K562 (cell line): ENCODE measurements around the gene SENP7. TPM values are rescaled to one million over a fixed set of nuclear protein-coding genes. Genes with fewer than 3 reads are reported as not detected.

Experiments used
- ATAC-seq: fragments of 200-7000 bp; cut with Tn5 transposase; 3 replicates; pipeline ENCODE4 v1.9.1; 2020; ENCODE audit warnings: moderate library complexity
- BruUV-seq: library from RNA; stranded (reverse); fragments of 400-500 nt; replicated peaks from 2 replicates; lab custom pipeline; 2021; lab: Mats Ljungman, UMichigan
- CTCF ChIA-PET: fragments of 300-600 bp; formaldehyde crosslinking; extraction: SDS; loops from one replicate; lab custom pipeline; 2021; ENCODE audit warnings: low intra/inter-chr PET ratio; lab: Yijun Ruan, JAX
- POLR2A ChIA-PET: fragments of 300-600, 350-650 bp; sonication (Branson Sonifier 250); formaldehyde crosslinking; extraction: SDS; loops from one replicate; lab custom pipeline; 2021; ENCODE audit warnings: antibody characterized with exemption, inconsistent platforms; lab: Yijun Ruan, JAX
- DNase-seq, 4 experiments: peaks; one replicate each; pipeline versions ENCODE4 v3.0.0 to v3.0.0-alpha.2; 2011 to 2018; ENCODE audit warnings: low spot score in 3 of 4, mixed read lengths in 3 of 4; ENCODE audit errors: extremely low read depth in 1 of 4
- FAIRE-seq: peaks from 2 replicates; lab custom pipeline; 2011; peaks lifted over from hg19 to GRCh38; lab: Jason Lieb, UNC
- H2AFZ ChIP-seq: 2 replicates; pipeline ENCODE4 v1.6.0; 2011; ENCODE audit warnings: low read depth, low read length, control low read depth, inconsistent platforms
- H3K27ac ChIP-seq: fragments of 200-600 bp; 3 replicates; pipeline ENCODE4 v1.8.0; 2011; ENCODE audit warnings: low read depth, mild to moderate bottlenecking, control low read depth, inconsistent platforms, low read length, moderate library complexity, mixed read lengths; ENCODE audit errors: extremely low read depth
- H3K27me3 ChIP-seq, 2 experiments: fragments of 300-600 bp in 1 of 2; 2 replicates in 1 of 2; 3 replicates in 1 of 2; pipeline versions ENCODE4 v1.6.0 to v1.8.0; 2011; ENCODE audit warnings: inconsistent platforms in 2 of 2, low read length in 2 of 2, mild to moderate bottlenecking in 1 of 2, mixed read lengths in 1 of 2, moderate library complexity in 1 of 2; ENCODE audit not compliant: control insufficient read depth in 2 of 2, insufficient read depth in 2 of 2
- H3K36me3 ChIP-seq: fragments of 300-600 bp; 3 replicates; pipeline ENCODE4 v1.8.0; 2011; ENCODE audit warnings: mild to moderate bottlenecking, low read length, inconsistent platforms; ENCODE audit not compliant: control insufficient read depth, insufficient read depth
- H3K4me1 ChIP-seq, 2 experiments: fragments of 200-600 bp in 1 of 2; replicated peaks in 1 of 2; 2 replicates in 1 of 2; 3 replicates in 1 of 2; pipeline versions ENCODE4 v1.5.1 to v1.8.0; 2011; ENCODE audit warnings: inconsistent platforms in 2 of 2, low read length in 2 of 2, mild to moderate bottlenecking in 1 of 2, mixed read lengths in 1 of 2, moderate library complexity in 1 of 2; ENCODE audit not compliant: control insufficient read depth in 2 of 2, insufficient read depth in 2 of 2
- H3K4me2 ChIP-seq: 2 replicates; pipeline ENCODE4 v1.6.1; 2011; ENCODE audit warnings: low read length, control low read depth, inconsistent platforms, mixed read lengths; ENCODE audit not compliant: insufficient read depth
- H3K4me3 ChIP-seq: fragments of 200-600 bp; sonication (generic), shearing (Covaris generic); 2 replicates; pipeline ENCODE4 v1.5.1; 2016; ENCODE audit warnings: control low read depth, inconsistent platforms
- H3K79me2 ChIP-seq: fragments of 200-600 bp; 3 replicates; pipeline ENCODE4 v1.8.0; 2011; ENCODE audit warnings: low read length, inconsistent platforms; ENCODE audit not compliant: control insufficient read depth, insufficient read depth
- H3K9ac ChIP-seq, 2 experiments: 2 replicates each; pipeline versions ENCODE4 v1.6.0 to v1.6.1; 2011; ENCODE audit warnings: low read depth in 2 of 2, low read length in 2 of 2, control low read depth in 1 of 2, inconsistent platforms in 1 of 2, mild to moderate bottlenecking in 1 of 2, mixed read lengths in 1 of 2; ENCODE audit not compliant: insufficient read depth in 1 of 2
- H3K9me1 ChIP-seq: one replicate; pipeline ENCODE4 v1.6.0; 2011; ENCODE audit warnings: inconsistent platforms, mild to moderate bottlenecking, low read length, moderate library complexity; ENCODE audit not compliant: control insufficient read depth, insufficient read depth
- H3K9me3 ChIP-seq: replicated peaks from 2 replicates; pipeline ENCODE4 v1.5.1; 2011; ENCODE audit warnings: low read depth, low read length, inconsistent platforms; ENCODE audit not compliant: control insufficient read depth, insufficient read depth
- H4K20me1 ChIP-seq: replicated peaks from 2 replicates; pipeline ENCODE4 v1.6.1; 2011; ENCODE audit warnings: low read length, inconsistent platforms, mixed read lengths; ENCODE audit not compliant: control insufficient read depth, insufficient read depth
- ARID1B ChIP-seq: fragments of 450-650 bp; IDR thresholded peaks from 2 replicates; pipeline ENCODE4 v1.6.1; 2016; ENCODE audit warnings: antibody characterized with exemption, mild to moderate bottlenecking, inconsistent platforms
- MEF2D ChIP-seq: conservative IDR thresholded peaks from 2 replicates; pipeline ENCODE4 v1.6.1; 2016; ENCODE audit warnings: low read depth, missing genetic modification characterization, missing compliant biosample characterization
- NRF1 ChIP-seq, 2 experiments: fragments of 450-650 bp; IDR thresholded peaks in 1 of 2; conservative IDR thresholded peaks in 1 of 2; 2 replicates each; pipeline ENCODE4 v1.6.1; 2014; ENCODE audit warnings: mild to moderate bottlenecking in 2 of 2
- XRCC3 ChIP-seq: fragments of 450-650 bp; IDR thresholded peaks from 2 replicates; pipeline ENCODE4 v1.6.1; 2017; ENCODE audit warnings: mild to moderate bottlenecking, moderate library complexity
- ZNF121 ChIP-seq: sonication (generic); formaldehyde crosslinking; conservative IDR thresholded peaks from 2 replicates; pipeline ENCODE4 v1.8.0; 2022; ENCODE audit warnings: missing genetic modification reagents
- ZNF583 ChIP-seq: fragments of 250-450 bp; sonication (Bioruptor Pico); IDR thresholded peaks from 2 replicates; pipeline ENCODE4 v1.4.0; 2020
- ZNF717 ChIP-seq: fragments of 250-450 bp; sonication (Bioruptor Pico); IDR thresholded peaks from 2 replicates; pipeline ENCODE4 v1.5.0; 2021
- WGBS: fragments of 100-300 bp; shearing (Covaris generic); methylation state at CpG from one replicate; pipeline ENCODE4 v1.1.6; 2016; ENCODE audit warnings: low coverage, mixed read lengths; ENCODE audit not compliant: insufficient coverage; ENCODE audit errors: missing lambda C conversion rate; 5-methylcytosine and 5-hydroxymethylcytosine counted together
- in situ Hi-C: fragments of 300-500 bp; cut with MboI; formaldehyde crosslinking; loops from 4 replicates; pipeline ENCODE4 v1.15.0; 2018; ENCODE audit warnings: inconsistent platforms, mixed read lengths
- intact Hi-C: fragments of 100-400 bp; cut with micrococcal nuclease; formaldehyde crosslinking; loops from 2 replicates; pipeline ENCODE4 v1.14.2; 2022
- polyA plus RNA-seq, 8 experiments: library from polyadenylated mRNA; depleted of rRNA in 4 of 8; stranded (reverse) in 5 of 8; unstranded in 3 of 8; fragments of >200 nt; fragmentation: Nextera tagmentation in 2 of 8; fragmentation: Illumina TruSeq in 1 of 8; extraction: Ambion mirVana in 2 of 8; extraction: Trizol in 1 of 8; gene quantifications; 2 replicates each; pipeline versions ENCODE4 v1.2.1 to v1.2.3, GENCODE V29; 2011 to 2014; ENCODE audit warnings: inconsistent platforms in 1 of 8, missing spikeins in 1 of 8
- total RNA-seq, 7 experiments: library from RNA; depleted of rRNA in 6 of 7; stranded (reverse); fragments of >200 nt in 6 of 7; fragmentation: Illumina TruSeq in 2 of 7; extraction: Trizol in 2 of 7; gene quantifications; 2 replicates each; pipeline versions ENCODE4 v1.2.1 to v1.2.3, GENCODE V29; 2011 to 2021; ENCODE audit warnings: low replicate concordance in 1 of 7
- TF ChIP-seq, protein P1 (sequence below): IDR thresholded peaks from 2 replicates; pipeline ENCODE4 v1.6.1; 2014; ENCODE audit warnings: antibody characterized with exemption
- TF ChIP-seq, protein P2 (sequence below): fragments of 450-650 bp; IDR thresholded peaks from 2 replicates; pipeline ENCODE4 v1.6.1; 2017; ENCODE audit warnings: antibody characterized with exemption, mild to moderate bottlenecking

SENP7 gene
- total and polyA plus RNA-seq, 9 of the 15 experiments (the other 6 are each of a cell fraction or from before 2014, with no cell fraction given): 4.1 to 21.9 (median 10.7) TPM

DNA sequence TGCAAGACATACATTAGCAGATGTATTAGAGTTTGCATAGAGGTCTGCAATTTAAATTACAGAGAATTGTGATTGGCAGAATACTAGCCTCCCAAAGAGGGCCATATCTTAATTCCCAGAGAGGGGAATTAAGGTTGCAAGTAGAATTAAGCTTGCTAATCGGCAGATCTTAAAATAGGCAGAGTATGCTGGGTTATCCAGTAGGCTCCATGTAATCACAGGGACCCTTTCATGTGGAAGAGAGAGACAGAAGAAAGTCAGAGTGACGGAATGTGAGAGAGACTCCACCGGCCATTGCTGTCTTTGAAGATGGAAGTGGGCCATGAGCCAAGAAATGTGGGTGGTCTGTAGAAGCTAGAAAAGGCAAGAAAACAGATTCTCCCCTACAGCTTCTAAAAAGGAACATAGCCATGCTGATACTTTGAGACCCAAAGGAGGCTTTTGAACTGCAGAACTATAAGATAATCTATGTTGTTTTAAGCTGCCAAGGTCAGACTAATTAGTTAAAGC lies 231.4 kb downstream of the SENP7 start:
- CTCF ChIA-PET: no interaction called here
- WGBS: 42% methylated on average over 3 of the region's 3 CpGs

More for the DNA sequence above, 231.4 kb downstream of the SENP7 start:
- H3K4me3 ChIP-seq: no peak overlapping the region
- H3K36me3 ChIP-seq: no peaks in the 10 kb centered on the region
- H3K79me2 ChIP-seq: no peaks in the 10 kb centered on the region
- H3K9me3 ChIP-seq: no peaks in the 10 kb centered on the region
- H2AFZ ChIP-seq: no peak overlapping the region
- H3K4me2 ChIP-seq: no peak overlapping the region
- POLR2A ChIA-PET: no interaction called here
- intact Hi-C loops (no loop called here), in situ Hi-C loops (no loop called here)
- no peak for ATAC-seq
- H3K27me3 ChIP-seq: no peaks in the 10 kb centered on the region
- H4K20me1 ChIP-seq: no peaks in the 10 kb centered on the region
- no peak for TF ChIP-seq MEF2D
- TF ChIP-seq XRCC3: no peak
- no peak for TF ChIP-seq ZNF583 (CRISPR knock-in tag)
- TF ChIP-seq ARID1B: no peak
- TF ChIP-seq, protein P1, sequence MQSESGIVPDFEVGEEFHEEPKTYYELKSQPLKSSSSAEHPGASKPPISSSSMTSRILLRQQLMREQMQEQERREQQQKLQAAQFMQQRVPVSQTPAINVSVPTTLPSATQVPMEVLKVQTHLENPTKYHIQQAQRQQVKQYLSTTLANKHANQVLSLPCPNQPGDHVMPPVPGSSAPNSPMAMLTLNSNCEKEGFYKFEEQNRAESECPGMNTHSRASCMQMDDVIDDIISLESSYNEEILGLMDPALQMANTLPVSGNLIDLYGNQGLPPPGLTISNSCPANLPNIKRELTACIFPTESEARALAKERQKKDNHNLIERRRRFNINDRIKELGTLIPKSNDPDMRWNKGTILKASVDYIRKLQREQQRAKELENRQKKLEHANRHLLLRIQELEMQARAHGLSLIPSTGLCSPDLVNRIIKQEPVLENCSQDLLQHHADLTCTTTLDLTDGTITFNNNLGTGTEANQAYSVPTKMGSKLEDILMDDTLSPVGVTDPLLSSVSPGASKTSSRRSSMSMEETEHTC: no peak
- no peak for TF ChIP-seq NRF1 (conservative IDR thresholded peaks at IDR 0.05 in 1 of 2, IDR thresholded peaks at IDR 0.05 in 1 of 2)
- TF ChIP-seq, protein P2, sequence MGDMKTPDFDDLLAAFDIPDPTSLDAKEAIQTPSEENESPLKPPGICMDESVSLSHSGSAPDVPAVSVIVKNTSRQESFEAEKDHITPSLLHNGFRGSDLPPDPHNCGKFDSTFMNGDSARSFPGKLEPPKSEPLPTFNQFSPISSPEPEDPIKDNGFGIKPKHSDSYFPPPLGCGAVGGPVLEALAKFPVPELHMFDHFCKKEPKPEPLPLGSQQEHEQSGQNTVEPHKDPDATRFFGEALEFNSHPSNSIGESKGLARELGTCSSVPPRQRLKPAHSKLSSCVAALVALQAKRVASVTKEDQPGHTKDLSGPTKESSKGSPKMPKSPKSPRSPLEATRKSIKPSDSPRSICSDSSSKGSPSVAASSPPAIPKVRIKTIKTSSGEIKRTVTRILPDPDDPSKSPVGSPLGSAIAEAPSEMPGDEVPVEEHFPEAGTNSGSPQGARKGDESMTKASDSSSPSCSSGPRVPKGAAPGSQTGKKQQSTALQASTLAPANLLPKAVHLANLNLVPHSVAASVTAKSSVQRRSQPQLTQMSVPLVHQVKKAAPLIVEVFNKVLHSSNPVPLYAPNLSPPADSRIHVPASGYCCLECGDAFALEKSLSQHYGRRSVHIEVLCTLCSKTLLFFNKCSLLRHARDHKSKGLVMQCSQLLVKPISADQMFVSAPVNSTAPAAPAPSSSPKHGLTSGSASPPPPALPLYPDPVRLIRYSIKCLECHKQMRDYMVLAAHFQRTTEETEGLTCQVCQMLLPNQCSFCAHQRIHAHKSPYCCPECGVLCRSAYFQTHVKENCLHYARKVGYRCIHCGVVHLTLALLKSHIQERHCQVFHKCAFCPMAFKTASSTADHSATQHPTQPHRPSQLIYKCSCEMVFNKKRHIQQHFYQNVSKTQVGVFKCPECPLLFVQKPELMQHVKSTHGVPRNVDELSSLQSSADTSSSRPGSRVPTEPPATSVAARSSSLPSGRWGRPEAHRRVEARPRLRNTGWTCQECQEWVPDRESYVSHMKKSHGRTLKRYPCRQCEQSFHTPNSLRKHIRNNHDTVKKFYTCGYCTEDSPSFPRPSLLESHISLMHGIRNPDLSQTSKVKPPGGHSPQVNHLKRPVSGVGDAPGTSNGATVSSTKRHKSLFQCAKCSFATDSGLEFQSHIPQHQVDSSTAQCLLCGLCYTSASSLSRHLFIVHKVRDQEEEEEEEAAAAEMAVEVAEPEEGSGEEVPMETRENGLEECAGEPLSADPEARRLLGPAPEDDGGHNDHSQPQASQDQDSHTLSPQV: no peak
- no peak for TF ChIP-seq ZNF717
- no peak for TF ChIP-seq ZNF121 (CRISPR knock-in tag)
- no TSS peak for BruUV-seq
- no peak for FAIRE-seq
- H3K4me1 ChIP-seq: no peaks in the 10 kb centered on the region
- H3K27ac ChIP-seq: no peak overlapping the region
- H3K9me1 ChIP-seq: no peaks in the 10 kb centered on the region
- no peak overlapping the region for H3K9ac ChIP-seq
- DNase-seq: no peak
